ENCODE measurements around the gene APOBEC3G.
"Not testable (repeated sequence)": the region's sequence is repeated elsewhere in the genome, so short reads cannot be mapped to it uniquely, and the experiment has no call there.

APOBEC3G gene

GRCh38 chr22:39070186-39070585 is 6.9 kb upstream of the APOBEC3G start:
- no peak for DNase-seq (ENCODE audit: extremely low read depth, low read depth)
- TF ChIP-seq, protein P1, sequence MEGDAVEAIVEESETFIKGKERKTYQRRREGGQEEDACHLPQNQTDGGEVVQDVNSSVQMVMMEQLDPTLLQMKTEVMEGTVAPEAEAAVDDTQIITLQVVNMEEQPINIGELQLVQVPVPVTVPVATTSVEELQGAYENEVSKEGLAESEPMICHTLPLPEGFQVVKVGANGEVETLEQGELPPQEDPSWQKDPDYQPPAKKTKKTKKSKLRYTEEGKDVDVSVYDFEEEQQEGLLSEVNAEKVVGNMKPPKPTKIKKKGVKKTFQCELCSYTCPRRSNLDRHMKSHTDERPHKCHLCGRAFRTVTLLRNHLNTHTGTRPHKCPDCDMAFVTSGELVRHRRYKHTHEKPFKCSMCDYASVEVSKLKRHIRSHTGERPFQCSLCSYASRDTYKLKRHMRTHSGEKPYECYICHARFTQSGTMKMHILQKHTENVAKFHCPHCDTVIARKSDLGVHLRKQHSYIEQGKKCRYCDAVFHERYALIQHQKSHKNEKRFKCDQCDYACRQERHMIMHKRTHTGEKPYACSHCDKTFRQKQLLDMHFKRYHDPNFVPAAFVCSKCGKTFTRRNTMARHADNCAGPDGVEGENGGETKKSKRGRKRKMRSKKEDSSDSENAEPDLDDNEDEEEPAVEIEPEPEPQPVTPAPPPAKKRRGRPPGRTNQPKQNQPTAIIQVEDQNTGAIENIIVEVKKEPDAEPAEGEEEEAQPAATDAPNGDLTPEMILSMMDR (IDR thresholded peaks at IDR 0.05; ENCODE audit: low read depth, low read length) = no peak

DNA sequence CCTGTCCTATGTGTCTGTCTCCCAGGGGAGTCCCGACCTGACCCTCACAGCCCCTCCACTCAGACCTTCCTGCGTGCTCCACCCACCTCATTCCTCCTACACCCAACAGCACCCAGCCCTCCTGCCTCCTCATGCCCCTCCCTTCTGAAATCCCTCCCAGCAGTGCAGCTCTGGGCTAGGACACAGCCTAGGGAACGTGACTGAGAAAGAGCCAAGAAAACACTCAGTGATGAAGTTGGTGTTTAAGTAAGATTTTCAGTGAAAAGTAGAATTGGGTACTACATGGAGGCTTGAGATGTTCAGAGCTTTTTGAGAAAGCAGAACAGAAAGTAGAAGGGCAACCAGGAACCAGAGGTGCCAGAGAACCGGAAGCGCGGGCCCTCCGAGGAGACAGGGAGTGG is 4.5 kb upstream of the APOBEC3G start:
- DNase-seq (ENCODE audit: extremely low read depth, low read depth) = not testable (repeated sequence)

- TF ChIP-seq, protein P1 (IDR thresholded peaks at IDR 0.05; ENCODE audit: low read depth, low read length) = no peak
Observed at GRCh38 chr22:39073981-39074380, 3.1 kb upstream of the APOBEC3G start.

GRCh38 chr22:39076155-39077025 is 685 bp upstream of the APOBEC3G start:
- DNase-seq (ENCODE audit: extremely low read depth, low read depth) = not testable (repeated sequence)

More at GRCh38 chr22:39073981-39074380, 3.1 kb upstream of the APOBEC3G start:
- no peak for DNase-seq (ENCODE audit: extremely low read depth, low read depth)

DNA sequence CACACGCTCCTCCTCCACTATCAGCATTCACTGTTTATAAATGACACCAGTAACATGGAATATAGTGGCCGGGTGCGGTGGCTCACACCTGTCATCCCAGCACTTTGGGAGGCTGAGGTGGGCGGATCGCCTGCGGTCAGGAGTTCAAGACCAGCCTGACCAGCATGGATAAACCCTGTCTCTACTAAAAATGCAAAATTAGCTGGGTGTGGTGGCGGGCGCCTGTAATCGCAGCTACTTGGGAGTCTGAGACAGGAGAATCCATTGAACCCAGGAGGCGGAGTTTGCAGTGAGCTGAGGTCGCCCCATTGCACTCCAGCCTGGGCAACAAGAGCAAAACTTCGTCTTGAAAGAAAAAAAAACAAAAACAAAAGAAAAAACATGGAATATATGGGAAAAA is 837 bp downstream of the APOBEC3G start:
- DNase-seq (ENCODE audit: extremely low read depth, low read depth) = not testable (repeated sequence)

- no peak for DNase-seq (ENCODE audit: extremely low read depth, low read depth)
- TF ChIP-seq, protein P1 (IDR thresholded peaks at IDR 0.05; ENCODE audit: low read depth, low read length) = no peak
Observed at GRCh38 chr22:39078329-39078728, 1.3 kb downstream of the APOBEC3G start.

GRCh38 chr22:39079054-39079637 is 2.1 kb downstream of the APOBEC3G start:
- DNase-seq (ENCODE audit: extremely low read depth, low read depth) = not testable (repeated sequence)

GRCh38 chr22:39080052-39080762 is 3.1 kb downstream of the APOBEC3G start:
- DNase-seq (ENCODE audit: extremely low read depth, low read depth) = no peak
- TF ChIP-seq, protein P1 (IDR thresholded peaks at IDR 0.05; ENCODE audit: low read depth, low read length) = no peak

- TF ChIP-seq, protein P1 (IDR thresholded peaks at IDR 0.05; ENCODE audit: low read depth, low read length) = no peak
- no peak for DNase-seq (ENCODE audit: extremely low read depth, low read depth)
Observed at GRCh38 chr22:39081016-39081415, 3.9 kb downstream of the APOBEC3G start.

All from AG09319 (cell line).